GM12878 (cell line): Measurements from ENCODE around the gene RIPPLY2. TPM values are rescaled to one million over a fixed set of nuclear protein-coding genes. Genes with fewer than 3 reads are reported as not detected.

ENCODE experiments used
- ATAC-seq: fragments of 200-7000 bp; cut with Tn5 transposase; 3 replicates; pipeline ENCODE4 v1.9.1; 2020; ENCODE audit warnings: mild to moderate bottlenecking, moderate library complexity
- BruUV-seq: library from RNA; stranded (reverse); fragments of 400-500 nt; replicated peaks from 2 replicates; lab custom pipeline; 2021; lab: Mats Ljungman, UMichigan
- CTCF ChIA-PET: fragments of 300-600 bp; sonication (Branson Sonifier 250); formaldehyde crosslinking; extraction: SDS; loops from one replicate; lab custom pipeline; 2021; ENCODE audit warnings: inconsistent platforms; lab: Yijun Ruan, JAX
- POLR2A ChIA-PET: fragments of 350-600 bp; formaldehyde crosslinking; extraction: SDS; loops from one replicate; lab custom pipeline; 2021; ENCODE audit warnings: inconsistent platforms; lab: Charles Lee
- RAD21 ChIA-PET: fragments of 300-600 bp; sonication (Branson Sonifier 250); formaldehyde crosslinking; loops from one replicate; lab custom pipeline; 2023; ENCODE audit warnings: antibody characterized with exemption; ENCODE audit not compliant: unreplicated experiment; lab: Charles Lee
- SMC1A ChIA-PET: fragments of 300-600 bp; sonication (Branson Sonifier 250); formaldehyde crosslinking; loops from one replicate; lab custom pipeline; 2023; ENCODE audit not compliant: unreplicated experiment, uncharacterized antibody; lab: Charles Lee
- DNase-seq: peaks from one replicate; pipeline ENCODE4 v3.0.0-alpha.2; 2011; ENCODE audit warnings: low read depth, low spot score
- FAIRE-seq: peaks from 3 replicates; lab custom pipeline; 2011; peaks lifted over from hg19 to GRCh38; lab: Jason Lieb, UNC
- H2AFZ ChIP-seq: 2 replicates; pipeline ENCODE4 v1.6.0; 2011; ENCODE audit warnings: low read depth, low read length, control low read depth; ENCODE audit not compliant: control insufficient read depth
- H3K27ac ChIP-seq: 2 replicates; pipeline ENCODE4 v1.5.1; 2011; ENCODE audit warnings: control low read depth; ENCODE audit not compliant: control insufficient read depth, insufficient read depth
- H3K27me3 ChIP-seq, 2 experiments: replicated peaks in 1 of 2; 2 replicates each; pipeline versions ENCODE4 v1.6.0 to v1.6.1; 2011; ENCODE audit warnings: low read length in 1 of 2; ENCODE audit not compliant: control insufficient read depth in 2 of 2, insufficient read depth in 2 of 2
- H3K36me3 ChIP-seq, 2 experiments: 2 replicates each; pipeline ENCODE4 v1.5.1; 2011; ENCODE audit warnings: low read length in 1 of 2; ENCODE audit not compliant: control insufficient read depth in 2 of 2, insufficient read depth in 2 of 2
- H3K4me1 ChIP-seq: 2 replicates; pipeline ENCODE4 v1.6.1; 2011; ENCODE audit warnings: mild to moderate bottlenecking, low read length, moderate library complexity, mixed read lengths; ENCODE audit not compliant: control insufficient read depth, insufficient read depth
- H3K4me2 ChIP-seq: 2 replicates; pipeline ENCODE4 v1.6.0; 2011; ENCODE audit warnings: control low read depth; ENCODE audit not compliant: control insufficient read depth, insufficient read depth
- H3K4me3 ChIP-seq: fragments of 200-600 bp; sonication (generic); 2 replicates; pipeline ENCODE4 v1.5.1; 2016
- H3K79me2 ChIP-seq: 2 replicates; pipeline ENCODE4 v1.6.0; 2011; ENCODE audit warnings: low read length; ENCODE audit not compliant: control insufficient read depth, insufficient read depth
- H3K9ac ChIP-seq: 2 replicates; pipeline ENCODE4 v1.8.0; 2011; ENCODE audit warnings: low read length, control low read depth, mixed read lengths; ENCODE audit not compliant: control insufficient read depth, insufficient read depth
- H3K9me3 ChIP-seq: replicated peaks from 3 replicates; pipeline ENCODE4 v1.5.1; 2011; ENCODE audit warnings: mild to moderate bottlenecking, low read length; ENCODE audit not compliant: control insufficient read depth, insufficient read depth
- H4K20me1 ChIP-seq: 2 replicates; pipeline ENCODE4 v1.6.0; 2011; ENCODE audit not compliant: control insufficient read depth, insufficient read depth
- ASH2L ChIP-seq: fragments of 300-600, 200-600 bp; sonication (generic); IDR thresholded peaks from 2 replicates; pipeline ENCODE4 v1.6.1; 2017; ENCODE audit warnings: low read depth, mild to moderate bottlenecking, borderline replicate concordance
- CBX5 ChIP-seq: sonication (generic); IDR thresholded peaks from 2 replicates; pipeline ENCODE4 v1.6.1; 2016; ENCODE audit warnings: low read depth, moderate library complexity, mild to moderate bottlenecking, inconsistent platforms
- DPF2 ChIP-seq: fragments of 450-650 bp; IDR thresholded peaks from 2 replicates; pipeline ENCODE4 v1.6.1; 2017; ENCODE audit warnings: mild to moderate bottlenecking
- EP300 ChIP-seq, 2 experiments: fragments of 150-350 bp in 1 of 2; IDR thresholded peaks; 2 replicates each; pipeline ENCODE4 v1.6.1; 2011 to 2012; ENCODE audit warnings: low read depth in 2 of 2, low read length in 2 of 2, borderline replicate concordance in 1 of 2, improper control_type of control experiment in 1 of 2, inconsistent platforms in 1 of 2; ENCODE audit not compliant: control insufficient read depth in 1 of 2
- GABPA ChIP-seq: IDR thresholded peaks from 2 replicates; pipeline ENCODE4 v1.6.1; 2014; ENCODE audit warnings: antibody characterized with exemption, low read depth, mild to moderate bottlenecking, inconsistent platforms
- IKZF1 ChIP-seq: fragments of 450-650 bp; conservative IDR thresholded peaks from 2 replicates; pipeline ENCODE4 v1.6.1; 2017; ENCODE audit warnings: antibody characterized with exemption, mild to moderate bottlenecking
- NFIC ChIP-seq: IDR thresholded peaks from 2 replicates; pipeline ENCODE4 v1.6.1; 2012; ENCODE audit warnings: low read depth, mild to moderate bottlenecking, inconsistent platforms, low read length, moderate library complexity
- POLR2A ChIP-seq: IDR thresholded peaks from 2 replicates; pipeline ENCODE4 v1.6.1; 2011; ENCODE audit warnings: low read depth, mild to moderate bottlenecking, low read length
- POLR2AphosphoS5 ChIP-seq: IDR thresholded peaks from 2 replicates; pipeline ENCODE4 v1.6.1; 2011; ENCODE audit warnings: mild to moderate bottlenecking, low read length, inconsistent platforms
- RAD21 ChIP-seq: IDR thresholded peaks from 2 replicates; pipeline ENCODE4 v1.6.1; 2011; ENCODE audit warnings: mild to moderate bottlenecking, low read depth, low read length, moderate library complexity; ENCODE audit not compliant: insufficient read depth
- SPI1 ChIP-seq: IDR thresholded peaks from 2 replicates; pipeline ENCODE4 v1.6.1; 2011; ENCODE audit warnings: low read depth, mild to moderate bottlenecking, low read length, moderate library complexity, borderline replicate concordance; ENCODE audit not compliant: insufficient read depth
- ZBED1 ChIP-seq: IDR thresholded peaks from 2 replicates; pipeline ENCODE4 v1.6.1; 2016; ENCODE audit warnings: borderline replicate concordance
- ZNF622 ChIP-seq: fragments of 450-650 bp; IDR thresholded peaks from 2 replicates; pipeline ENCODE4 v1.6.1; 2017; ENCODE audit warnings: mild to moderate bottlenecking, inconsistent platforms
- WGBS: methylation state at CpG from one replicate; pipeline ENCODE4 v1.1.6; 2016; ENCODE audit warnings: low lambda C conversion rate; ENCODE audit not compliant: insufficient replicate concordance, insufficient coverage; ENCODE audit errors: missing lambda C conversion rate; 5-methylcytosine and 5-hydroxymethylcytosine counted together
- in situ Hi-C: fragments of 300-500 bp; cut with MboI; formaldehyde crosslinking; loops from 9 replicates; pipeline ENCODE4 v1.14.3; 2018; ENCODE audit warnings: mixed read lengths
- intact Hi-C: fragments of 100-400 bp; cut with micrococcal nuclease; formaldehyde crosslinking; loops from one replicate; pipeline ENCODE4 v1.14.2; 2022; ENCODE audit not compliant: unreplicated experiment
- polyA plus RNA-seq, 11 experiments: library from polyadenylated mRNA; depleted of rRNA in 4 of 11; unstranded in 6 of 11; stranded (reverse) in 5 of 11; fragments of >200 nt; fragmentation: Nextera tagmentation in 4 of 11; fragmentation: Illumina TruSeq in 1 of 11; extraction: Ambion mirVana in 4 of 11; extraction: Trizol in 1 of 11; gene quantifications; 1 replicate in 1 of 11; 2 replicates in 10 of 11; pipeline versions ENCODE4 v1.2.1 to v1.2.3, GENCODE V29; 2011 to 2016; ENCODE audit warnings: inconsistent platforms in 2 of 11, missing spikeins in 2 of 11, low read depth in 1 of 11
- total RNA-seq, 4 experiments: library from RNA; depleted of rRNA in 3 of 4; stranded (reverse); fragments of >200 nt in 3 of 4; fragmentation: Illumina TruSeq in 1 of 4; extraction: Trizol in 1 of 4; gene quantifications; 2 replicates each; pipeline versions ENCODE4 v1.2.1 to v1.2.3, GENCODE V29; 2013 to 2021
- TF ChIP-seq, protein P1 (sequence below): IDR thresholded peaks from 2 replicates; pipeline ENCODE4 v1.6.1; 2012; ENCODE audit warnings: mild to moderate bottlenecking, low read depth, low read length
- TF ChIP-seq, protein P2 (sequence below): fragments of 450-650 bp; formaldehyde crosslinking; IDR thresholded peaks from 2 replicates; pipeline ENCODE4 v1.4.0; 2020; ENCODE audit warnings: mild to moderate bottlenecking, moderate library complexity
- TF ChIP-seq, protein P3 (sequence below): fragments of 450-650 bp; formaldehyde crosslinking; IDR thresholded peaks from 2 replicates; pipeline ENCODE4 v1.4.0; 2022; ENCODE audit warnings: mild to moderate bottlenecking, moderate library complexity

RIPPLY2 gene
- total and polyA plus RNA-seq, 10 of the 15 experiments (the other 5 are each of a cell fraction or from before 2014, with no cell fraction given), result 0.09 to 0.51 (median 0.17) TPM; not detected in 7

GRCh38 chr6:83808926-83809325 lies 44.2 kb upstream of the RIPPLY2 start:
- Histone ChIP-seq H3K9ac (no peak overlapping the region), H3K27me3 (no peaks in the 10 kb centered on the region), H3K79me2 (no peaks in the 10 kb centered on the region), H3K4me2 (no peak overlapping the region), H3K27ac (no peak overlapping the region), H3K4me3 (no peak overlapping the region), H3K9me3 (no peaks in the 10 kb centered on the region), H4K20me1 (no peaks in the 10 kb centered on the region), H2AFZ (no peak overlapping the region), H3K4me1 (no peaks in the 10 kb centered on the region), H3K36me3 (no peaks in the 10 kb centered on the region)
- BruUV-seq, result no TSS peak
- in situ Hi-C loops, result no loop called here
- WGBS, result 3% methylated on average over 3 of the region's 3 CpGs
- RAD21 ChIA-PET, result no interaction called here
- DNase-seq (no peak), ATAC-seq (no peak), FAIRE-seq (no peak)
- SMC1A ChIA-PET, result no interaction called here
- intact Hi-C loops, result no loop called here
- CTCF ChIA-PET, result no interaction called here
- POLR2A ChIA-PET, result no interaction called here
- TF ChIP-seq RAD21, result no peak
- no peak for TF ChIP-seq IKZF1
- no peak for TF ChIP-seq SPI1
- TF ChIP-seq CBX5, result no peak
- no peak for TF ChIP-seq GABPA
- TF ChIP-seq, protein P1, sequence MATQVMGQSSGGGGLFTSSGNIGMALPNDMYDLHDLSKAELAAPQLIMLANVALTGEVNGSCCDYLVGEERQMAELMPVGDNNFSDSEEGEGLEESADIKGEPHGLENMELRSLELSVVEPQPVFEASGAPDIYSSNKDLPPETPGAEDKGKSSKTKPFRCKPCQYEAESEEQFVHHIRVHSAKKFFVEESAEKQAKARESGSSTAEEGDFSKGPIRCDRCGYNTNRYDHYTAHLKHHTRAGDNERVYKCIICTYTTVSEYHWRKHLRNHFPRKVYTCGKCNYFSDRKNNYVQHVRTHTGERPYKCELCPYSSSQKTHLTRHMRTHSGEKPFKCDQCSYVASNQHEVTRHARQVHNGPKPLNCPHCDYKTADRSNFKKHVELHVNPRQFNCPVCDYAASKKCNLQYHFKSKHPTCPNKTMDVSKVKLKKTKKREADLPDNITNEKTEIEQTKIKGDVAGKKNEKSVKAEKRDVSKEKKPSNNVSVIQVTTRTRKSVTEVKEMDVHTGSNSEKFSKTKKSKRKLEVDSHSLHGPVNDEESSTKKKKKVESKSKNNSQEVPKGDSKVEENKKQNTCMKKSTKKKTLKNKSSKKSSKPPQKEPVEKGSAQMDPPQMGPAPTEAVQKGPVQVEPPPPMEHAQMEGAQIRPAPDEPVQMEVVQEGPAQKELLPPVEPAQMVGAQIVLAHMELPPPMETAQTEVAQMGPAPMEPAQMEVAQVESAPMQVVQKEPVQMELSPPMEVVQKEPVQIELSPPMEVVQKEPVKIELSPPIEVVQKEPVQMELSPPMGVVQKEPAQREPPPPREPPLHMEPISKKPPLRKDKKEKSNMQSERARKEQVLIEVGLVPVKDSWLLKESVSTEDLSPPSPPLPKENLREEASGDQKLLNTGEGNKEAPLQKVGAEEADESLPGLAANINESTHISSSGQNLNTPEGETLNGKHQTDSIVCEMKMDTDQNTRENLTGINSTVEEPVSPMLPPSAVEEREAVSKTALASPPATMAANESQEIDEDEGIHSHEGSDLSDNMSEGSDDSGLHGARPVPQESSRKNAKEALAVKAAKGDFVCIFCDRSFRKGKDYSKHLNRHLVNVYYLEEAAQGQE, result no peak
- no peak for TF ChIP-seq EP300 (IDR thresholded peaks at IDR 0.05; ENCODE audit: borderline replicate concordance in 1 of 2, control insufficient read depth in 1 of 2, low read depth in 2 of 2, low read length in 2 of 2)
- TF ChIP-seq DPF2, result no peak
- TF ChIP-seq, protein P2, sequence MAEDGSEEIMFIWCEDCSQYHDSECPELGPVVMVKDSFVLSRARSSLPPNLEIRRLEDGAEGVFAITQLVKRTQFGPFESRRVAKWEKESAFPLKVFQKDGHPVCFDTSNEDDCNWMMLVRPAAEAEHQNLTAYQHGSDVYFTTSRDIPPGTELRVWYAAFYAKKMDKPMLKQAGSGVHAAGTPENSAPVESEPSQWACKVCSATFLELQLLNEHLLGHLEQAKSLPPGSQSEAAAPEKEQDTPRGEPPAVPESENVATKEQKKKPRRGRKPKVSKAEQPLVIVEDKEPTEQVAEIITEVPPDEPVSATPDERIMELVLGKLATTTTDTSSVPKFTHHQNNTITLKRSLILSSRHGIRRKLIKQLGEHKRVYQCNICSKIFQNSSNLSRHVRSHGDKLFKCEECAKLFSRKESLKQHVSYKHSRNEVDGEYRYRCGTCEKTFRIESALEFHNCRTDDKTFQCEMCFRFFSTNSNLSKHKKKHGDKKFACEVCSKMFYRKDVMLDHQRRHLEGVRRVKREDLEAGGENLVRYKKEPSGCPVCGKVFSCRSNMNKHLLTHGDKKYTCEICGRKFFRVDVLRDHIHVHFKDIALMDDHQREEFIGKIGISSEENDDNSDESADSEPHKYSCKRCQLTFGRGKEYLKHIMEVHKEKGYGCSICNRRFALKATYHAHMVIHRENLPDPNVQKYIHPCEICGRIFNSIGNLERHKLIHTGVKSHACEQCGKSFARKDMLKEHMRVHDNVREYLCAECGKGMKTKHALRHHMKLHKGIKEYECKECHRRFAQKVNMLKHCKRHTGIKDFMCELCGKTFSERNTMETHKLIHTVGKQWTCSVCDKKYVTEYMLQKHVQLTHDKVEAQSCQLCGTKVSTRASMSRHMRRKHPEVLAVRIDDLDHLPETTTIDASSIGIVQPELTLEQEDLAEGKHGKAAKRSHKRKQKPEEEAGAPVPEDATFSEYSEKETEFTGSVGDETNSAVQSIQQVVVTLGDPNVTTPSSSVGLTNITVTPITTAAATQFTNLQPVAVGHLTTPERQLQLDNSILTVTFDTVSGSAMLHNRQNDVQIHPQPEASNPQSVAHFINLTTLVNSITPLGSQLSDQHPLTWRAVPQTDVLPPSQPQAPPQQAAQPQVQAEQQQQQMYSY (CRISPR knock-in tag), result no peak
- no peak for TF ChIP-seq POLR2A
- no peak for TF ChIP-seq ASH2L
- TF ChIP-seq, protein P3, sequence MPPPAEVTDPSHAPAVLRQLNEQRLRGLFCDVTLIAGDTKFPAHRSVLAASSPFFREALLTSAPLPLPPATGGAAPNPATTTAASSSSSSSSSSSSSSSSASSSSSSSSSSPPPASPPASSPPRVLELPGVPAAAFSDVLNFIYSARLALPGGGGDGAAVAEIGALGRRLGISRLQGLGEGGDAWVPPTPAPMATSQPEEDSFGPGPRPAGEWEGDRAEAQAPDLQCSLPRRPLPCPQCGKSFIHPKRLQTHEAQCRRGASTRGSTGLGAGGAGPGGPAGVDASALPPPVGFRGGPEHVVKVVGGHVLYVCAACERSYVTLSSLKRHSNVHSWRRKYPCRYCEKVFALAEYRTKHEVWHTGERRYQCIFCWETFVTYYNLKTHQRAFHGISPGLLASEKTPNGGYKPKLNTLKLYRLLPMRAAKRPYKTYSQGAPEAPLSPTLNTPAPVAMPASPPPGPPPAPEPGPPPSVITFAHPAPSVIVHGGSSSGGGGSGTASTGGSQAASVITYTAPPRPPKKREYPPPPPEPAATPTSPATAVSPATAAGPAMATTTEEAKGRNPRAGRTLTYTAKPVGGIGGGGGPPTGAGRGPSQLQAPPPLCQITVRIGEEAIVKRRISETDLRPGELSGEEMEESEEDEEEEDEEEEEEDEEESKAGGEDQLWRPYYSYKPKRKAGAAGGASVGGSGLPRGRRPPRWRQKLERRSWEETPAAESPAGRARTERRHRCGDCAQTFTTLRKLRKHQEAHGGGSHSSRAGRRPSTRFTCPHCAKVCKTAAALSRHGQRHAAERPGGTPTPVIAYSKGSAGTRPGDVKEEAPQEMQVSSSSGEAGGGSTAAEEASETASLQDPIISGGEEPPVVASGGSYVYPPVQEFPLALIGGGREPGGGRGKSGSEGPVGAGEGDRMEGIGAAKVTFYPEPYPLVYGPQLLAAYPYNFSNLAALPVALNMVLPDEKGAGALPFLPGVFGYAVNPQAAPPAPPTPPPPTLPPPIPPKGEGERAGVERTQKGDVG (CRISPR knock-in tag), result no peak
- no peak for TF ChIP-seq NFIC
- TF ChIP-seq ZBED1, result no peak
- TF ChIP-seq ZNF622, result no peak
- no peak for TF ChIP-seq POLR2AphosphoS5
